ENCODE results near the gene B9D1.

The B9D1 gene

DNA sequence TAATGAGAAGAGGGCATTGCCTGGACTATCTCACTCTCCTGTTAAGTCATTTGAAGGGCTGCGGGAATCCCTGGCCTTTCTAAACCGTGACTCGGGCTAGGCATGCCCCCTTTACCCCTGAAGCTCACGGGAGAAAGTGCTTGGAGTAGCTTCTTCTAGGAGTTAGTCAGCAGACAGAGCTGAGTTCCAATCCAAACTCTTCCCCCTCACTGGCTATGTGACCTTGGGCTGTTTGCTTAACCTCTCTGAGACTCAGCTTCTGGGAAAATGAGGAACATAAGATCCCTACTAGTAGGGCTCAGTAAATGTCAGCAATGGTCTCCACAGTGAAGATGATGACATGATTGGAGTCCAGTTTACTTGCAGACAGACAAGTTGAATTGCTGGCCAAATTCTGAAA lies 5.7 kb upstream of the B9D1 start:
- H3K4me3 ChIP-seq, result no peak overlapping the region
- H3K36me3 ChIP-seq, result no peaks in the 10 kb centered on the region
- TF ChIP-seq, protein P1, sequence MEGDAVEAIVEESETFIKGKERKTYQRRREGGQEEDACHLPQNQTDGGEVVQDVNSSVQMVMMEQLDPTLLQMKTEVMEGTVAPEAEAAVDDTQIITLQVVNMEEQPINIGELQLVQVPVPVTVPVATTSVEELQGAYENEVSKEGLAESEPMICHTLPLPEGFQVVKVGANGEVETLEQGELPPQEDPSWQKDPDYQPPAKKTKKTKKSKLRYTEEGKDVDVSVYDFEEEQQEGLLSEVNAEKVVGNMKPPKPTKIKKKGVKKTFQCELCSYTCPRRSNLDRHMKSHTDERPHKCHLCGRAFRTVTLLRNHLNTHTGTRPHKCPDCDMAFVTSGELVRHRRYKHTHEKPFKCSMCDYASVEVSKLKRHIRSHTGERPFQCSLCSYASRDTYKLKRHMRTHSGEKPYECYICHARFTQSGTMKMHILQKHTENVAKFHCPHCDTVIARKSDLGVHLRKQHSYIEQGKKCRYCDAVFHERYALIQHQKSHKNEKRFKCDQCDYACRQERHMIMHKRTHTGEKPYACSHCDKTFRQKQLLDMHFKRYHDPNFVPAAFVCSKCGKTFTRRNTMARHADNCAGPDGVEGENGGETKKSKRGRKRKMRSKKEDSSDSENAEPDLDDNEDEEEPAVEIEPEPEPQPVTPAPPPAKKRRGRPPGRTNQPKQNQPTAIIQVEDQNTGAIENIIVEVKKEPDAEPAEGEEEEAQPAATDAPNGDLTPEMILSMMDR (IDR thresholded peaks at IDR 0.05), result no peak
- peaks cover 0 to 30% (median 12%) of the 10 kb centered on the region in 4 donors for H3K4me1 ChIP-seq
- no peaks in the 10 kb centered on the region for H3K9me3 ChIP-seq
- intact Hi-C loops (cut with DNase I; ENCODE audit: low total_unique reads), result loop anchor here (10.0 kb wide), 1 partner anchor 47 kb away; the partner anchor contains the start of gene RNF112
- DNase-seq, result no peak
- H3K27me3 ChIP-seq, result no peaks in the 10 kb centered on the region
- H3K27ac ChIP-seq, result peak overlapping the region; percentile 51 to 66

DNA sequence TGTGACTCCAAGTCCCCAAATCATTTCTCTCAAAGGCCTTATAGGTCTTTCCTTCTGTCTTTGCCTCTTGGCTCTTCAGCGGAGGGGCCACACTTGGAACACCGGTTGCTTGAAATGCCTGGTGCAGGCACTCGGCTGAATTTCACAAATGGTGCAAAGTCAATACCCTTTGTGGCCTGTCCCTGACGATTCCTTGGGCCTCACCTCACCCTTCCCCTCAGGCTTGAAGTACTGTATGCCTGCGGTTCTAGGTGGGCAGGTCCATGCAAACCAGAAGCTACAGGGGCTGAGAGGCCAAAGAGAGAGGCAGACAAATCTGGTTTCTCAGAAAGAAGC lies 4.1 kb upstream of the B9D1 start:
- Histone ChIP-seq H3K27ac (no peak overlapping the region), H3K36me3 (no peaks in the 10 kb centered on the region), H3K4me1 (peaks cover 0 to 40% (median 20%) of the 10 kb centered on the region in 4 donors), H3K4me3 (no peak overlapping the region), H3K9me3 (no peaks in the 10 kb centered on the region), H3K27me3 (no peaks in the 10 kb centered on the region)
- TF ChIP-seq, protein P1 (IDR thresholded peaks at IDR 0.05), result no peak
- intact Hi-C loops (cut with DNase I; ENCODE audit: low total_unique reads), result loop anchor here (10.0 kb wide), 1 partner anchor 48 kb away; the partner anchor contains the start of gene RNF112
- DNase-seq, result peak in 1 of 2 donors; percentile 16

DNA sequence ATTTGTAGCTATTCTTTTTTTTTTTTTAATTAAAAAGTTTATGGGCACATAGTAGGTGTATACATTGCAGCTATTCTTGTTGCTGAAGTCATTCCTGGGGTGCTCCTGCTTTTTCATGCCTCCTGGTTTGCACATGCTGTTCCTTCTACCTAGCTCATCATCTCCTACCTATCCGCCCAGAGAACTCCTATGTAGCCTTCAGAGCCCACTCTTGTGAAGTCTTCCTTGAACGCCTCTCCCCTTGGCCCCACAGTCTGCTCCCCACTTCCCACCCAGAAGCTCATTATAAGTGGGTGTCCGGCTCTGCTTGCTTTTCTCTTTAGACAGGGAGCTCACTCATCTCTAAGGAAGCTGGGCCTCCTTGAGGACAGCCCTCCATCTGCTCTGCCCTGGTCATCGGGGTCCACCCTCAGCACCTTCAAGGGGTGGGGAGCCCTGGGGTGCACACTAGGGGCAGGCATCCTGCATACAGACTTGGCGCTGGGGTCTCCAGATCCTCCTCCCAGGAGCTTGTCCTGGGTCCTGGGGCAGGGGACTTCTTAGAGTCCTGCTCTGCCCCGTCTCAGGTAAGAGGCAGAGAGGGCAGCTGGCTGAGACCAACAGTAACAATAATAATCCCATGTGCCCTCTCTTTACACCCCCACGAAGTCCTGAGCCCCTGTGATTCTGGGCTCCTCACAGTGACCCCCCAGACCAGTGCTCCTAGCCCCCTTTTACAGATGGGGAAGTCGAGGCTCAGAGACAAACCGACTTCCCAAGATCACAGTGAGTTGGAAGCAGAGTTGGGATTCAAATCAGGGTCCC lies 3.5 kb upstream of the B9D1 start:
- Histone ChIP-seq H3K9me3 (no peaks in the 10 kb centered on the region), H3K27me3 (no peaks in the 10 kb centered on the region), H3K4me1 (peaks cover 0 to 44% (median 23%) of the 10 kb centered on the region in 4 donors), H3K4me3 (no peak overlapping the region), H3K27ac (no peak overlapping the region), H3K36me3 (no peaks in the 10 kb centered on the region)
- intact Hi-C loops (cut with DNase I; ENCODE audit: low total_unique reads), result loop anchor here (2.0 to 10.0 kb wide), 2 partner anchors 49 to 81 kb away; partner anchors contain the start of gene RNF112
- TF ChIP-seq, protein P1 (IDR thresholded peaks at IDR 0.05), result no peak
- peak in 1 of 2 donors; percentile 14 for DNase-seq

DNA sequence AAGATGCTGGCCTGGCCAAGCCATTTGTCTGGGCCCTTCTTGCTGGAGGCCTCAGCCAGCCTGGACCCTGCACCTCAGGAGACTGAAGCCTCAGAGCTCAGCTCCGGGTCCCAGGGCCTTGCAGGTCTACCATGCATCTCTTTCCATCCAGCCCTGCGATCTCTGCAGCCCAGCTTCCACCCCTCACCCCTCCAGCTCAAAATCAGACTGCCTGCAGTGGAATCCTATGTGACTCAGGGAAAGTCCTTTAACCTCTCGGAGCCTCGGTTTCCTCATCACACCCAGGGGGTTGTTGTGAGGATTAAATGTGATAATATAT lies 2.9 kb upstream of the B9D1 start:
- intact Hi-C loops (cut with DNase I; ENCODE audit: low total_unique reads), result loop anchor here (2.0 to 10.0 kb wide), 2 partner anchors 49 to 81 kb away; partner anchors contain the start of gene RNF112
- Histone ChIP-seq H3K27ac (no peak overlapping the region), H3K4me3 (no peak overlapping the region), H3K27me3 (no peaks in the 10 kb centered on the region), H3K36me3 (no peaks in the 10 kb centered on the region), H3K9me3 (no peaks in the 10 kb centered on the region), H3K4me1 (peaks cover 0 to 44% (median 20%) of the 10 kb centered on the region in 4 donors)
- no peak for DNase-seq
- TF ChIP-seq, protein P1 (IDR thresholded peaks at IDR 0.05), result no peak

DNA sequence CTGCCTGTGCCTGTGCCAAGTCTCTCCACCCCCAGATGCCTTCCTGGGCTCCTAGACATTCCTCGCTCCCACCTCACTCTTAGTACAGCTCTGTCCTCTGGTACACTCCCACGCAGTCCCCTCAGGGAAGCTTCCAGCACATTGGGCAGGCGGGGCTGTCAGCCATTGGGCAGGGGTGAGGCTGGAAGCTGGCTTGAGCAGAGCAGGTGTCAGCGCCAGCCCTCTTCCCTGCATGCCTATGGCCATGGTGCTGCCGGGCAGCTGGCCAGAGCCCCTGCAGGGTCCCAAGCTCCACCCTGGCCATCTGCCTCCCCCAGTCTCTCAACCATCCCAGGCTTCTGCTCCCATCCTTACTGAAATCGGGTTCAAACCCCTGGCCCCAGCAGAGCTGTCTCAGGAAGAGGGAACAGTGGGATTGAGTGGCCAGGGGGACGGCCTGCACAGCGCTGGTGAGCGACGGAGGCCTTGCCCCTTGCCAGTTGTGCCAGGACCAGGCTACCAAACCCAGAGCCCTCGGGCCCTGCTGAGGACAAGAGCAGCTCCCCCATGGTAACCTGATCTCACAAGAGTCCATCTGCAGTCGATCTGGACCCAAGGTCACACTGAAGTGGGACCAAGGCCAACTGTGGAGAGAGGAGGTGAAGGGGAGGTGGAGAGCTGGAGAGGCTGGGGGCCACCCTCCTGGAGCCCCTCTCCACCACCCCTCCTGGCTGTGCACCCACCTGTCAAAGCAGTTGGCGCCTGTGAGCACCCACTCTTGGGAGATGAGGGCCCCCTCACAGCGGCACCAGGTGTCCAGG lies 2.4 kb upstream of the B9D1 start:
- TF ChIP-seq, protein P1 (IDR thresholded peaks at IDR 0.05), result no peak
- Histone ChIP-seq H3K27ac (no peak overlapping the region), H3K9me3 (no peaks in the 10 kb centered on the region), H3K4me3 (no peak overlapping the region), H3K4me1 (peaks cover 0 to 40% (median 20%) of the 10 kb centered on the region in 4 donors), H3K36me3 (no peaks in the 10 kb centered on the region), H3K27me3 (no peaks in the 10 kb centered on the region)
- intact Hi-C loops (cut with DNase I; ENCODE audit: low total_unique reads), result loop anchor here (2.0 to 10.0 kb wide), 3 partner anchors 50 to 397 kb away; partner anchors contain the start of gene RNF112
- DNase-seq, result peak in 1 of 2 donors; percentile 18

Measured in tibial artery (tissue), 4 donors.